Measurements from ENCODE around the gene GADL1.

The GADL1 gene

DNA sequence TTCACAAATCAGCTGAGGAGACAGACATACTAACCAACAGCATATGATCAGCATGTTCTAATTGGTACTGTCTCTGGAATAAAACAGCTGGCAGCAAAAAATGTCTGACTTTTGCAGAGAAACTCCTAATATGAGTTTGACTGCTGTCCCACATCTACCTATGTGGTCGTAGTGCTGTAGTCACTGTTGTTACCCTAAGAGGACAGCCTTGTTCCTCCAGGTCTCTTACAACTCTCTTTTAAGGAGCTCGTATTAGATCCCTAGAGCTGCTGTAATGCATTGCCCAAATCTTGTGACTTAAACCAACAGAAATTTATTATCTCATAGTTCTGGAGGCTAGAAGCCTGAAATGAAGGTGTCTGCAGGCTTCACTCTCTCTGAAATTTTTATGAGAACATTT, 195.9 kb downstream of the GADL1 start:
- DNase-seq (ENCODE audit: extremely low read depth in 1 of 2, low read depth in 1 of 2), result no peak

DNA sequence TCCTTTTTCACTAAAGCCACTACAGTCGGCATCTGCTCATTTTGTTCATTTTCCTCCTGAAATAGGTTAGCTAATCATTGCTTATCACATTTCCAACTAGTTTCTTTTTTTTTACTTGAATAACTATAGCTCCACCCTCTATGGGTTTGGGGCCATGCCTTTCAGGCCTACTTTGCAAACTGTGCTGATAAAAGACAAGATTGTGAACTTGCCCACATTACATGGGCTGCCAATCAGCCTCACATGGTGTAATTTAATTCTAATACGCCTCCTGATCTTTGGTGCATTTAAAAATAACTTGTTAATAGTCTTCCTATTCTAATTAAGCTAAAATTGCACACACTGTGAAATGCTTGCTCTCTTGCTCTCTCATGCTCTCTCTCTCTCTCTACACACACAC, 197.6 kb downstream of the GADL1 start:
- no peak for DNase-seq (ENCODE audit: extremely low read depth in 1 of 2, low read depth in 1 of 2)

DNA sequence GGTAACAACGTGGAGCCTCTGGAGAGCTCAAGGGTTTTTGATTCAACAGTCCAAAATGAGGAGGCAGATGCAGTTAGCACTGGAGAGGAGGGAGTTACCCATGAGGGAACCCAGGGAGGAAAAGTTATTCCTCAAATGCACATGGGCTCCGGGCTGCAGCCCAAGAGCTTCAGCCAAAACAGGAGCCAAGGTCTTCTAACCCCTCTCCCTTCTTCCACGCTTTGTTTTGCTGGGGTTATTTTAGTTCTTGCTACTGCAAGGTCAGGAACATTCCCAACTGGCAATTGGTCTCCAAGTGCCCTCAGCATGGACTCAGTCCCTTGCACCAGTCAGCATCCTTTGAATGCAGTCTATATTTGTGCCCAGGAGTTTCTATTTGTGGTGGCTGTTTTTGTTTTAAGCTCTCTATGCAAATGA, 198.1 kb downstream of the GADL1 start:
- no peak for DNase-seq (ENCODE audit: extremely low read depth in 1 of 2, low read depth in 1 of 2)

DNA sequence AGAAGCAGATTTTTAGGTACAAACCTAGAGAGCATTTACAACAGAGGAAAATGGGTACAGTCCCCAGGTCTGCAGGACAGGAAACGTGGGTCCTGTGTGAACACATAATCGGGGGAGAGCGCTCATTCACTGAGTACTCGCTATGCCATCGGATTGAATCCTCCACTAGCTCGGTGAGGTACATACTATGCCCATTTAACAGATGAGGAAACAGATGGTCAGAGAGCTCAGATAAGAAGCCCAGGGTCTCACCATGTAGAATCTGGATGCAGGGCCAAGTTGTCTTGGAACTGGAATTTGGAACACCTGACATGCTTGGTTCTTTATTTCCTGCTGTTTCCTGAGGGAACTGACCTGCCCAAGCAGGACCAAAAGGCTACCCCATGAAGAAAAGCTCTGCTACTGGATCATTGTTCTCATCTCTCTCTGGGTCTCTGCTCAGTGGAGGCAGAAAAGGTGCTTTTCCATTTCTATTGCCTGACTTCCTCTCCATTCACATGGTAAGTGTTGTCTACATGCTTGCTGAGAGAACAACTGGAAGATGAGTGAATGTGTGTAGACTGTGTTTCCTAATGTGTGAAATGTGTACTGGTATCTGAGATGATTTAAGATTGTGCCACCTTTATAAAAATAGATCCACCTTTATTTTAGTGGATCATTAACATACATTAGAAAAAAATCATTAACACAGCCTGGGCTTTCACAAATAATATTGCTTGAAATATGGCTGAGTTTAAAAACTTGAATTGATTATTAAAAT, 199.0 kb downstream of the GADL1 start:
- no peak for DNase-seq (ENCODE audit: extremely low read depth in 1 of 2, low read depth in 1 of 2)

DNA sequence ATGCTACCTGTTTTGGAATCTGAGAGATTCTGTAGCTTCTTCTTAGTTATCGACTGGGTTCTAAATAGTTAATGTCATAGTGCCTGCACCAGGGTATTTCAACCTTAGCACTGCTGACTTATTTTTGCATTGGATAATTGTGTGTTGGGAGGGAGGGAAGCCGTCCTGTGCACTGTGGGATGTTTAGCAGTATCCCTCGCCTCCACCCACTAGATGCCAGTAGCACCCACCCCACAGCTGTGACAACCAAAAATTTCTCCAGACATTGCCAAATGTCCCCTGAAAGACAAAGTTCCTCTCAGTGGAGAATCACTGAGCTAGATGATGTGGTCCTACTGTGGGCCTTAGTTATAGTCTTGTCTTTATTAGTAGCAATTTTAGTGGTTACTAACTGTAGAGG, 199.8 kb downstream of the GADL1 start:
- DNase-seq (ENCODE audit: extremely low read depth in 1 of 2, low read depth in 1 of 2), result no peak

DNA sequence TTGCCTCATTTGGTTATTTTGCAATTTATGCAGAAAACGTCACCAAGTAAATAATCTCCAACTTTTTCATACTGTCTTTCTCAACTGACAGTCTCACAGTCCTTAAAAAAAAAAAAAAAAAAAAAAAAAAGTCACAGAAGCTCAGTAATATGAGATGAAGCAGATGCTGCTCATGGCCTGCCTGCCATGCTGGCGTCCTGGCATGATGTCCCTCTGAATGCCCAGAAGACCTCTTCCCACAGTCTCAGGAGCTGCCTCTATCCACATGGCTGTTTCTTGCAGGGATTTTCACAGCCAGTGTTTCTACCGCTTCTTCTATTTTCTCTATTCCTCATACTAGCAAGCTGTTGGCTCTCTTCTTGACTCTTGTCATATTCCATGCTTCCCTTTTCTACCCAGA, 200.3 kb downstream of the GADL1 start:
- DNase-seq (ENCODE audit: extremely low read depth in 1 of 2, low read depth in 1 of 2), result no peak

DNA sequence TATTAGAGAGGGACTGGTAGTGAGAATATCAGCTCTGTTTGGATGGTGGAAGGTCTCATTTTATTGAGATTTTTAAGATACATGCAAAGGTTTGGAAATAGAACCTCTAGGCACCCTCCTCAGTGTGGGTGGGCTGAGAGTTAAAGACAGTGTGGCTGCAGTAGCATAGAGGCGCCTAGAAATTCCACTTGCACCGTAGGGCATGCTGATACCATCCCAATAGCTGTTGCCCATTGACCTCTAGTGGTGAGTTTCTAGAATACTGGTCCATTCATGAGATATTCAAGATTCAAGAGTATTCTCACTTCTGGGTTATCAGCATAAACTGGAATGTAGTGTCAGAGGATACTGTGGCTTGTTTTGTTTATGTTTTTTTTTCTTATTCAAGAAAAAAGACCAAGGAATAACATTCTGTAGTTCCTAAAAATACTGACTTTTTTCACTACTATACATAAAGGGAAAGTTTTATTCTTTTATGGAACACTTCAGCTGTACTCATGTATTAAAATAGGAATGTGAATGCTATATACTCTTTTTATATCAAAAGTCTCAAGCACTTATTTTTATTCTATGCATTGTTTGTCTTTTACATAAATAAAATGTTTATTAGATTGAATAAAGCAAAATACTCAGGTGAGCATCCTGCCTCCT, 200.9 kb downstream of the GADL1 start:
- peak in 1 of 2 donors; percentile 12 for DNase-seq (ENCODE audit: extremely low read depth in 1 of 2, low read depth in 1 of 2)

DNA sequence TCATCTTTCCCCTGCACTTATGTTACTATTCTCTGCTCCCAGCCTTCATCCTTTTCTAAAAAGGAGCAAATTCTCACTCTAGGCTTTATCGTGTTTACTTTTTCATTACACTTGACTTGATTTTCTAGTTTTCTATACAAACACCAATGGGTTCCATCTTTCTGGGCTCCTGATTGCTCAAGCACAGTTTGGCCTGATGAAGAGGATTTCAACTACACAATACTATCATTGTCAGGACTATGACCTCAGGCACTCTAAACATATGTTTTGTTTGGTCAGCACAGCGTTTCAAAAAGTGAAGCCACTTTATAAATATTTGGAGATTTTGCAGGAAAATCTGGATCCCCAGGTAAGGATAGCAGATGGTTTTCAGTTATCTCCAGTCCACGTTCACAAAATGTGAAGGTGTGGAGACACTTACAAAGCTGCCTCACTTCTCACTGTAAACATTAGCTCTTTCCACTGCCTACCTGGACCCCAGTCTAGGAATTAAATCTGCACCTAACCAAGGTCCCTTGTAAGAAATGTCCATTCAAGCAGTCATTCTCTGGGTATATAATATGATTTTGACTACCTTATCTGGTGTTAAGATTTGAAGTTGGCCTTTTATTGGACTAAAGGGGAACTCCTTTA, 201.8 kb downstream of the GADL1 start:
- no peak for DNase-seq (ENCODE audit: extremely low read depth in 1 of 2, low read depth in 1 of 2)

DNA sequence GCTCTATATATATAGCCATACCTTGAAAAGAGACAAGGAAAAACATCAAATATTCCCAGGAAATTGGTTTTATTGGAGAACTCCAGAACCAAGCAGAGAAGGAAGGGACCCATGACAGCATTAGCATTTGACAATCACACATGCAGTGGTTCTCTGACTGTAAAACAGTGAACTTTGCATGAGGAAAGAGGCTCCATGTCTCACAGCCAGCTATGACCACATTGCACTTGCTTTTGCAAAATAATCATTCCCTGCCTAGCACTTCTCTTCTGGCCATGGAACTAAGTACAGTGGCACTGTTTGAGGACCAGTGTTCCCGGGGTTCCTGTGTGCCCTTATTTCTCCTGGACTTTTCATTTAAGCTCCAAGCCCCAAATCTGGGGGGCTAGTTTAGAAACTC, 202.5 kb downstream of the GADL1 start:
- no peak for DNase-seq (ENCODE audit: extremely low read depth in 1 of 2, low read depth in 1 of 2)

DNA sequence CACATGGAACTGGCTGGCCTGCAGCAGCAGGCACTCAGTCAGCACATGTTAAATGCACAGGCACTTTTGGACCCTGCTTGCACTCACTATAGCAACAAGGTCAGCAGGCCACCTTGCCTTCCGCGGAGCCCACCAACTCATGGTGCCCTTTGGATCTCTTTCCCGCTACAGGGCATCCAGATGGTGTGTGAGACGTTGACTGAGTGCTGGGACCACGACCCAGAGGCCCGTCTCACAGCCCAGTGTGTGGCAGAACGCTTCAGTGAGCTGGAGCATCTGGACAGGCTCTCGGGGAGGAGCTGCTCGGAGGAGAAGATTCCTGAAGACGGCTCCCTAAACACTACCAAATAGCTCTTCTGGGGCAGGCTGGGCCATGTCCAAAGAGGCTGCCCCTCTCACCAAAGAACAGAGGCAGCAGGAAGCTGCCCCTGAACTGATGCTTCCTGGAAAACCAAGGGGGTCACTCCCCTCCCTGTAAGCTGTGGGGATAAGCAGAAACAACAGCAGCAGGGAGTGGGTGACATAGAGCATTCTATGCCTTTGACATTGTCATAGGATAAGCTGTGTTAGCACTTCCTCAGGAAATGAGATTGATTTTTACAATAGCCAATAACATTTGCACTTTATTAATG, 203.1 kb downstream of the GADL1 start:
- DNase-seq (ENCODE audit: extremely low read depth in 1 of 2, low read depth in 1 of 2), result no peak

DNA sequence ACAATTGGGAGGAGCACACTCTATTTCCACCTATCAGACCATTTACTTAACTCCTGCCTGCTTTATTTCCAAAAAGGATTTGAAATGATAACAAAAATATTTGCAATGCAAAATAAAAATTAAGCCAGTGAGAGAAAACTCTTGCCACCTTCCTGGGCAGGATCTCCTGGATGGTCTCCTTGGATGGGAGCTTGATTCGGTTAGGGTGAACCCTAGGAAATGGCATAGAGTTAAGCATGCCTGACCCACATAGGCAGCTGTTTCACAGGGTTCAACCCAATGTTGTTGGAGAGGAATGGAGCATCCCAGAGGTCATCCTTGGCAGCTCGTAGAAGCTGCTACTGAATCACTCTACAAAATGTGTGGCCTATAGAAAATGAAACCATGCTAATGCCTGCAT, 204.3 kb downstream of the GADL1 start:
- no peak for DNase-seq (ENCODE audit: extremely low read depth in 1 of 2, low read depth in 1 of 2)

DNA sequence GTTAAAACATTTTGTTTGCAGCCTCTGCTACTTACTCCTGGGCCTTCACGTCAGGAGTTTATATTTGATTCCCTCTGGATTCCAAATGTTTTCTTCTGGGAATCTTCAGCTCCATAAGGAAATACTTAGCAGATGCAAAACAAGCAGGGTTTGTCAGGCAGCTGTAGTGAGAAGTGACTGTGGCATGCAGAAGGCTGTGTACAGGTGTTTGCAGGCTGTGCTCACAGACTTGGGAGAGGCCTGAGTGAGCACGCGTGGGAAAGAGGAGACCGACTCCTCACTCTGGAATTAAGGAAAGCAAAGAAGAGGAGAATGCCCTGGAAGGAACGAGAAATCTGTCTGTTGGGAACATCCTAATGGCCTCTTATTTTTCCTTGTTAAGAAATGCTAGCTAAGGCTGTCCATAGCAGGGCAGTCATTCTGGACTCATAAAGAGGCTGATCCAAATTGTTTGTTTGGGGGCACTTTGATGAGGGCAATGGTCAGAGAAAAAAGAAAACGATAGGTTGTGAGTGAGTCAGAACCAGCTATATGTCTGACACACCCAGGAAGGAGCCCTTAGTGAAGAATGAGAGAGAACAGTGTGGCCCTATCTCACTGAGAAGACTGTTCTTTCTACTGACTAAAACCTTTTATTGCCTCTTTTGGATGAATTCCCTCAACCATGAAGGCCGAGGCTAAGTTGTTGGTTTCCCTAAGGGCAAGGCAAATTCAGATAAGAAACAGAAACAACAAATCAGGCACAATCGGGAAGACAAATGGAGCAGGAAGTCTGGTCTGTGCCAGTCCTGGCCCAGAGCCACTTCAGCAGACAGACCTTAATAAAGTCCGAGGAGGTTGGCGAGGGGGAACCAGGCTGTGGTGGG, 205.5 kb downstream of the GADL1 start:
- no peak for DNase-seq (ENCODE audit: extremely low read depth in 1 of 2, low read depth in 1 of 2)

DNA sequence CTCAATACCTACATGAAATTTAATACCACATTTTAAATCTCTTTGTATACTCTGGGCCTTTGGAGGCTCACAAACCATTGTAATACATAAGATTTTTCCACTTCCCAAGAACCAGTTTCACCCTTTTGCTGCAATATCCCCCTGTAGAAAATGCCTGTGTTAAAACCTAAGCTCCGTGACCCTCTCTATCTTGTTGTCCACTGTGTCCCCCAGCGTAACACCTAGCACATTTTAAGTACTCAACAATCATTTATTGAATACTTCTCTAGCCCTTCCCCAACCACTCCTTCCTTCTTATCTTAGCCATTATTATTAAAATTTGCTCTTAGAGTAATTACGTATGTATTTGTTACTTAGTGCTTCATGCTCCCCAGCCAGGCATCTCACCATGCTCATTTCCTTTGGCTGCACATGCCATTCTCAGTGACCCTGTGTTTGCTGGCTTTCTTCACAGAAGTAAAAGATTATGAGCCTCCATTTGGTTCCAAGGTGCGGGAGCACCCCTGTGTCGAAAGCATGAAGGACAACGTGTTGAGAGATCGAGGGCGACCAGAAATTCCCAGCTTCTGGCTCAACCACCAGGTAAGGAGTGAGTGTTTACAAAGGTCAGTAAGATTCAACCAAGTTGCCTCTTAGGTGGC, 206.4 kb downstream of the GADL1 start:
- DNase-seq (ENCODE audit: extremely low read depth in 1 of 2, low read depth in 1 of 2), result no peak

DNA sequence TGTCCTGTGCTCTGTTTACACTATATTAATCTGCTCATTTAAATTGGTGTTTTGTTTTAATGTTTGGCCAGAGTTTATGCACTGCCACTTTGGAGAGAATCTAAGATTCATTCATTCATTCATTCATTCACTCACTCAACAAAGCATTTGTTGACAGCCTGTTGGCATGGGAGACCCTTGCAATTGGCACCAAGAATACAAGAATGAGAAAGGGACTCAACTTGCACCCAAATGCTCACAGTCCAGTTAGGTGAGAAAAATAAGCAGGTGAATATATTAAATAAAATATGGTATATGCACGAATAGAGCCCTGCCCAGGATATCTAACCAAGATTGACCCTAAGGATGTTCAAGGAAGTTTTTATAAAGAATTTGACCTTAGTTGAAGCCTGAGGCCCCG, 207.7 kb downstream of the GADL1 start:
- DNase-seq (ENCODE audit: extremely low read depth in 1 of 2, low read depth in 1 of 2), result no peak

DNA sequence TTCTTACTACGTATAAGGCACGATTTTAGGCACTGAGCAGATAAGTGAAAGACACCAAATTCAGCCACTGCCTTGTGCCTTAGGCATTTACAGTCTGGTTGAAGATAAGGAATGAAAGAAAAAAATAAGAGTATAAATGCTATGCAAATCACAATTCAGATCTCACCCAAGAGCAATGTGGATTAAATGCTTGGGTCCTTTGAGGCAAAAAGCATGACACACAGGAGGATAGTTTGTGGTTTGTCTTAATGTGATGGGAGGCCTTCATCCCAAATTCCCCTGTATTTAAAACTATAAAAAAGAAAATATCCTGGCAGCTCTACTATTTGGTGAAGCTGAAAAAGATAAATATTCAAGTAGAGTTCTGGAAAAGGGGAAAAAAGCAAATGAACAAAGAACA, 208.3 kb downstream of the GADL1 start:
- DNase-seq (ENCODE audit: extremely low read depth in 1 of 2, low read depth in 1 of 2), result no peak

DNA sequence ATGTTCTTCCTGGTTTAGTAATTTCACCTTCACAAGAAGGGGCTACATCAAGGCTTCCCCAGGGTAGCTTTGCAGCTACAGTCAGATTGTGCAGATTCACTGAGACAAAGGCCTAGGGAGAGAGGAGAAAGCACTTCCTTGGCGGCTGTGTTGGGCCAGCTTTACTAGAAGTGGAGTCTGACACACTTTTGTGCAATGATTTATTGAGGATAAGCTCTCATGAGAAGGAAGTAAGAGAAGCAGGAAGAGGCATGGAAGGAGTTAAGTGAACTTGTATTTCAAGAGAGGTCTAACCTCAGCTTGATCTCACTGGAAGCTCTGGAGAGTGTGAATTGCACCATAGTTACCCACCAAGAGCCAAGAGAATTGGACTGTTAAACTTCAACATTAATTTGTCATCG, 209.2 kb downstream of the GADL1 start:
- no peak for DNase-seq (ENCODE audit: extremely low read depth in 1 of 2, low read depth in 1 of 2)

DNA sequence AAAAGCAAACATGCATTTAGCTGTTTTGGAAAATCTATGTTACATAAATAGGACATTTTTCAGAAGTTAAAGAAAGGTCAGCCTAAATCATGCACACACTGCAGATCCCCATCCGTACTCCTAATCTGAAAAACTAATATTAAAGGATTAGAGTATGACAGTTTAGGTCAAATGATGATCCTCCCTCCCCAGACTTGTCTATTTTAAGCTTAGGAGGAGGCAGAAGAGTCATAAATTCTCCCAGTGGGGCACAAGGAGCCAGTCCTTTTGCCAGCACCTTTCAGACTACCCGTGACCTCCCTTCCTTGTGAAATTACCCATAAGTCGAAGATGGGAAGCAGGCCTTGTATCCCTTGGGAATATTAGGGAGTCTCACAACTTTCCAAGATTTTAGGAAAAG, 210.1 kb downstream of the GADL1 start:
- no peak for DNase-seq (ENCODE audit: extremely low read depth in 1 of 2, low read depth in 1 of 2)

DNA sequence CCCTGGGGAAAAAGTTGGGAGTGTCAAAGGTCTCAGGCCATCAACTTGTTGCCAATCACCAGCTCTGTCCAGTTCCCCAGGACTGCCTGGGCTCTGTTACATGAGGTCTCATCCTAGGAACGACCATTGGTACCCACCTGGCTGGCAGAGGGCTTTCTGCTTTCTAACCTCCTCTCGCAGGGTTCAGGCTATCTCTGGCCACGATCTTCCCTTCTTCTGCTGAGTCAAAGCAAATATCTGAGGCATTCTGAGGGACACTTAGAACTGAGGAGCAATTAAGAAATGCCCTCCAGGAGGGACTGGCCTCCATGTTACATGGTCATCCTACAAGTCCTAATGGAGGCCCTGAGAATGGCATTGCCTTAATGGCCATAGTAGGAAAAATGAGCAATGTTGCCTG, 210.7 kb downstream of the GADL1 start:
- DNase-seq (ENCODE audit: extremely low read depth in 1 of 2, low read depth in 1 of 2), result no peak

DNA sequence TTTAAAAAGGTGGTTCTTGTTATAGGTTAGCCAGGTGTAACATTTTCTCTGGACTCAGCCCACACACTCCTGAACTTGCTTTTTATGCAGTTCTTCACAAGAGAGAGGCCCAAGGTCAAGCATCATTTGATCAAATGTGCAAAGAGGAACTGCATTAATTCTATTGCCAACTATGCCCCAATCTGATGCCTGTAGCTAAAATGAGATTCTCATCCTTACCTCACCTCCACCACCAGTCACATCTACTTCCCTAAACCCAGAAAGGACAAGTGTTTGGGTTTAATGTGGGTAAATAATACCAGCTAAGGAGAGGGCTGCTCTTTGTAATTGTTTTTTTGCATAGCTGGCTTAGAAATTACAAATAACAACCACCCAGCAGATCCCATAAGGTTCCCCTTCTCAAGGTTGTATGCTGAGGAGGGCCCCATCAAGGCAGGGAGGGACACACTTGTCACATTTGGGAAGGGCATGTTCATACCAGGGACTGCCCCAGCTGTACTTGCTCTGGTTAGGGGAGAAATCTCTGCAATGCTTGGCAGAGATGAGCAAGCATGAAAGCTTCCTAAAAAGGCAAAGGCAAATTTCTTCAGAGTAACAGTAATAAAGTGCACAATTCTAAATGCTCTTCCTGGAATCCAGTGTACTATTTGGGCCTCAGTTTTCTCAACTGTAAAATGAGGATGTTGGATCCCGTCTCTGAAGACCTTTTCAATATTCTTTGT, 211.9 kb downstream of the GADL1 start:
- no peak for DNase-seq (ENCODE audit: extremely low read depth in 1 of 2, low read depth in 1 of 2)

All from activated CD8-positive, alpha-beta memory T cell treated with anti-CD3 and anti-CD28 coated beads for 1 hour (primary cell).